Non-pigmented ciliary epithelial cell (primary cell): Measurements from ENCODE around the gene GDF11.

Experiments used
- DNase-seq: peaks from one replicate; pipeline ENCODE4 v3.0.0-alpha.2; 2010; ENCODE audit warnings: low read depth

GDF11 gene

GRCh38 chr12:55707219-55707671, 35.7 kb upstream of the GDF11 start:
- no peak for DNase-seq

- DNase-seq, result no peak
Measured at GRCh38 chr12:55707841-55708694, 34.9 kb upstream of the GDF11 start, which contains the start of gene ITGA7. TSS of gene ITGA7 (minus strand) at chr12:55707904. CDS start at chr12:55707682, 222 bp downstream.

- DNase-seq, result no peak
Measured at GRCh38 chr12:55708695-55709233, 34.2 kb upstream of the GDF11 start.

- DNase-seq, result no peak
Measured at GRCh38 chr12:55711786-55712553, 31.0 kb upstream of the GDF11 start.

GRCh38 chr12:55712700-55713415, 30.1 kb upstream of the GDF11 start:
- DNase-seq, result no peak

GRCh38 chr12:55713721-55714120, 29.2 kb upstream of the GDF11 start:
- DNase-seq, result no peak

- DNase-seq, result no peak
Measured at GRCh38 chr12:55715169-55715764, 27.7 kb upstream of the GDF11 start.

GRCh38 chr12:55715833-55716581, 26.9 kb upstream of the GDF11 start, which contains the start of gene BLOC1S1:
TSS of gene BLOC1S1 (plus strand) at chr12:55716046. CDS start at chr12:55716052, 6 bp downstream.
- no peak for DNase-seq

- no peak for DNase-seq
Measured at GRCh38 chr12:55716582-55716957, 26.4 kb upstream of the GDF11 start.

GRCh38 chr12:55717011-55718007, 25.6 kb upstream of the GDF11 start:
- no peak for DNase-seq

- DNase-seq, result no peak
Measured at GRCh38 chr12:55718015-55718414, 24.9 kb upstream of the GDF11 start.

- DNase-seq, result no peak
Measured at GRCh38 chr12:55718624-55719275, 24.2 kb upstream of the GDF11 start.

- no peak for DNase-seq
Measured at GRCh38 chr12:55719371-55719770, 23.6 kb upstream of the GDF11 start.

GRCh38 chr12:55720071-55720564, 22.8 kb upstream of the GDF11 start, which contains the start of gene RDH5:
TSS of gene RDH5 (plus strand) at chr12:55720393. CDS start at chr12:55721185, 792 bp downstream.
- no peak for DNase-seq

GRCh38 chr12:55720894-55721444, 22.0 kb upstream of the GDF11 start:
- DNase-seq, result no peak

- no peak for DNase-seq
Measured at GRCh38 chr12:55721601-55722213, 21.2 kb upstream of the GDF11 start.

GRCh38 chr12:55722948-55723347, 20.0 kb upstream of the GDF11 start:
- DNase-seq, result no peak
